GM23338 (cell line): ENCODE results near the gene CNN3. TPM values are rescaled to one million over a fixed set of nuclear protein-coding genes. Genes with fewer than 3 reads are reported as not detected.
"Not testable (repeated sequence)": the region's sequence is repeated elsewhere in the genome, so short reads cannot be mapped to it uniquely, and the experiment has no call there.

Experiments
- ATAC-seq: fragments of 200-7000 bp; cut with Tn5 transposase; 3 replicates; pipeline ENCODE4 v1.9.1; 2020
- DNase-seq: peaks from one replicate; pipeline ENCODE4 v3.0.0-alpha.2; 2015; ENCODE audit warnings: low spot score
- H2AFZ ChIP-seq: fragments of 200-600 bp; sonication (generic); 2 replicates; pipeline ENCODE4 v1.8.0; 2016; ENCODE audit warnings: antibody characterized with exemption, mild to moderate bottlenecking, moderate library complexity
- H3F3A ChIP-seq: fragments of 200-600 bp; sonication (generic); replicated peaks from 2 replicates; pipeline ENCODE4 v1.8.0; 2017; ENCODE audit warnings: antibody characterized with exemption, mixed run types, low read depth
- H3K27ac ChIP-seq: fragments of 200-600 bp; sonication (generic); 2 replicates; pipeline ENCODE4 v1.6.1; 2016; ENCODE audit warnings: low read depth
- H3K27me3 ChIP-seq: fragments of 200-600 bp; sonication (generic); 2 replicates; pipeline ENCODE4 v1.8.0; 2016; ENCODE audit warnings: mild to moderate bottlenecking, mixed run types, moderate library complexity; ENCODE audit not compliant: insufficient read depth
- H3K36me3 ChIP-seq: fragments of 200-600 bp; sonication (generic); 2 replicates; pipeline ENCODE4 v1.8.0; 2016; ENCODE audit warnings: mild to moderate bottlenecking; ENCODE audit not compliant: insufficient read depth
- H3K4me1 ChIP-seq: fragments of 200-600 bp; sonication (generic); 2 replicates; pipeline ENCODE4 v1.8.0; 2016; ENCODE audit warnings: mild to moderate bottlenecking, moderate library complexity; ENCODE audit not compliant: insufficient read depth
- H3K4me2 ChIP-seq: fragments of 200-600 bp; sonication (generic); 2 replicates; pipeline ENCODE4 v1.7.1; 2017; ENCODE audit warnings: mixed run types
- H3K4me3 ChIP-seq: fragments of 200-600 bp; sonication (generic); 2 replicates; pipeline ENCODE4 v1.6.1; 2016; ENCODE audit warnings: mixed run types
- H3K79me2 ChIP-seq: fragments of 200-600 bp; sonication (generic); replicated peaks from 2 replicates; pipeline ENCODE4 v1.8.0; 2017; ENCODE audit warnings: mild to moderate bottlenecking; ENCODE audit not compliant: insufficient read depth
- H3K9me2 ChIP-seq: fragments of 200-600 bp; sonication (generic); 2 replicates; pipeline ENCODE4 v1.8.0; 2017; ENCODE audit not compliant: insufficient read depth
- H4K20me1 ChIP-seq: fragments of 200-600 bp; sonication (generic); replicated peaks from 2 replicates; pipeline ENCODE4 v1.8.0; 2017; ENCODE audit warnings: mild to moderate bottlenecking; ENCODE audit not compliant: insufficient read depth
- H3K27ac Mint-ChIP-seq: 2 replicates; pipeline ENCODE4 v1.8.0; 2020; ENCODE audit warnings: inconsistent platforms, mild to moderate bottlenecking, moderate library complexity, mixed read lengths
- H3K27me3 Mint-ChIP-seq: 3 replicates; pipeline ENCODE4 v1.8.0; 2022; ENCODE audit warnings: low read depth, mild to moderate bottlenecking, moderate library complexity, mixed read lengths, inconsistent platforms; ENCODE audit not compliant: insufficient read depth, poor library complexity
- H3K36me3 Mint-ChIP-seq: 3 replicates; pipeline ENCODE4 v1.8.0; 2021; ENCODE audit warnings: low read depth, mild to moderate bottlenecking, inconsistent platforms, moderate library complexity, mixed read lengths
- H3K4me1 Mint-ChIP-seq: 3 replicates; pipeline ENCODE4 v1.8.0; 2020; ENCODE audit warnings: mild to moderate bottlenecking, inconsistent platforms, mixed read lengths
- H3K4me3 Mint-ChIP-seq: 3 replicates; pipeline ENCODE4 v1.8.0; 2021; ENCODE audit warnings: moderate library complexity, mild to moderate bottlenecking, inconsistent platforms, mixed read lengths
- H3K9me3 Mint-ChIP-seq: 3 replicates; pipeline ENCODE4 v1.8.0; 2020; ENCODE audit warnings: moderate library complexity, mild to moderate bottlenecking, inconsistent platforms, mixed read lengths
- CREB1 ChIP-seq: fragments of 250-450 bp; sonication (Bioruptor Pico); IDR thresholded peaks from 2 replicates; pipeline ENCODE4 v1.5.0; 2020; ENCODE audit warnings: low read depth, mild to moderate bottlenecking, moderate library complexity
- CTCF ChIP-seq, 2 experiments: fragments of 200-600 bp in 1 of 2; sonication (generic) in 1 of 2; conservative IDR thresholded peaks; 2 replicates each; pipeline versions ENCODE4 v1.5.1 to v1.6.1; 2016 to 2017; ENCODE audit warnings: antibody characterized with exemption in 2 of 2, low read depth in 2 of 2, mild to moderate bottlenecking in 2 of 2, moderate library complexity in 1 of 2
- ETS1 ChIP-seq: IDR thresholded peaks from 2 replicates; pipeline ENCODE4 v1.6.1; 2016; ENCODE audit warnings: antibody characterized with exemption
- EZH2 ChIP-seq: fragments of 200-600 bp; sonication (generic); IDR thresholded peaks from one replicate; pipeline ENCODE4 v1.8.0; 2017; ENCODE audit warnings: antibody characterized with exemption, mild to moderate bottlenecking, low read depth; ENCODE audit not compliant: unreplicated experiment
- JUNB ChIP-seq: IDR thresholded peaks from one replicate; pipeline ENCODE4 v1.6.1; 2016; ENCODE audit warnings: antibody characterized with exemption; ENCODE audit not compliant: unreplicated experiment
- NANOG ChIP-seq: IDR thresholded peaks from 2 replicates; pipeline ENCODE4 v1.6.1; 2016; ENCODE audit warnings: antibody characterized with exemption, borderline replicate concordance
- POLR2AphosphoS5 ChIP-seq: IDR thresholded peaks from 2 replicates; pipeline ENCODE4 v1.6.1; 2016; ENCODE audit warnings: antibody characterized with exemption, low read depth
- REST ChIP-seq: IDR thresholded peaks from one replicate; pipeline ENCODE4 v1.6.1; 2018; ENCODE audit warnings: antibody characterized with exemption; ENCODE audit not compliant: unreplicated experiment
- STAT1 ChIP-seq: IDR thresholded peaks from one replicate; pipeline ENCODE4 v1.6.1; 2016; ENCODE audit warnings: antibody characterized with exemption; ENCODE audit not compliant: unreplicated experiment
- ZNF114 ChIP-seq: fragments of 250-450 bp; sonication (Bioruptor Pico); IDR thresholded peaks from 2 replicates; pipeline ENCODE4 v1.5.0; 2020; ENCODE audit warnings: mild to moderate bottlenecking, moderate library complexity
- ZNF462 ChIP-seq: fragments of 250-450 bp; sonication (Bioruptor Pico); IDR thresholded peaks from 2 replicates; pipeline ENCODE4 v1.5.0; 2020; ENCODE audit warnings: mild to moderate bottlenecking, moderate library complexity
- polyA plus RNA-seq: library from polyadenylated mRNA; unstranded; fragments of >200 nt; fragmentation: Nextera tagmentation; extraction: Ambion mirVana; gene quantifications from 2 replicates; pipeline ENCODE4 v1.2.1, GENCODE V29; 2016
- total RNA-seq: library from RNA; depleted of rRNA; stranded (reverse); fragments of >200 nt; shearing (Covaris generic); gene quantifications from 2 replicates; pipeline ENCODE4 v1.2.3, GENCODE V29; 2014

The CNN3 gene
- total and polyA plus RNA-seq, 2 experiments from 2014 or later: 220 to 312 TPM

- not testable (repeated sequence) for H3K27me3 Mint-ChIP-seq, H3K4me3 ChIP-seq, ATAC-seq, H3K27ac ChIP-seq, H3K4me1 Mint-ChIP-seq, H3K79me2 ChIP-seq, H3K9me3 Mint-ChIP-seq, H3K36me3 ChIP-seq, H3K4me3 Mint-ChIP-seq, H3F3A ChIP-seq, H3K4me2 ChIP-seq, H3K27ac Mint-ChIP-seq, H4K20me1 ChIP-seq, H3K27me3 ChIP-seq, H2AFZ ChIP-seq, H3K36me3 Mint-ChIP-seq, H3K9me2 ChIP-seq, DNase-seq
- H3K4me1 ChIP-seq: peaks cover 16% of the 10 kb centered on the region
These were observed 14.6 kb upstream of the CNN3 start for GRCh38 chr1:94941480-94941879.

GRCh38 chr1:94940738-94941137, 13.8 kb upstream of the CNN3 start:
- Histone ChIP-seq H3K27me3 (no peaks in the 10 kb centered on the region), H3K27ac (no peak overlapping the region), H4K20me1 (no peaks in the 10 kb centered on the region), H3F3A (no peaks in the 10 kb centered on the region), H3K9me2 (no peaks in the 10 kb centered on the region), H3K4me3 (no peak overlapping the region), H3K4me2 (no peak overlapping the region), H3K36me3 (no peaks in the 10 kb centered on the region), H3K4me1 (peaks cover 23% of the 10 kb centered on the region), H2AFZ (no peak overlapping the region), H3K79me2 (no peaks in the 10 kb centered on the region)
- no peaks in the 10 kb centered on the region for H3K9me3 Mint-ChIP-seq
- peaks cover 17% of the 10 kb centered on the region for H3K4me1 Mint-ChIP-seq
- H3K27ac Mint-ChIP-seq: no peak overlapping the region
- H3K36me3 Mint-ChIP-seq: no peaks in the 10 kb centered on the region
- H3K27me3 Mint-ChIP-seq: peaks cover 3% of the 10 kb centered on the region
- DNase-seq (no peak), ATAC-seq (no peak)
- no peak overlapping the region for H3K4me3 Mint-ChIP-seq
- no peak for TF ChIP-seq POLR2AphosphoS5
- no peak for TF ChIP-seq ZNF114 (CRISPR knock-in tag)
- TF ChIP-seq ETS1: no peak
- no peak for TF ChIP-seq EZH2
- no peak for TF ChIP-seq REST
- no peak for TF ChIP-seq CREB1 (CRISPR knock-in tag)
- TF ChIP-seq JUNB: no peak
- TF ChIP-seq CTCF (conservative IDR thresholded peaks at IDR 0.05; ENCODE audit: low read depth in 2 of 2): no peak
- TF ChIP-seq NANOG: no peak
- TF ChIP-seq ZNF462 (CRISPR knock-in tag): no peak
- TF ChIP-seq STAT1: no peak
